MCF 10A (cell line): ENCODE data around the gene BCKDK. TPM values are rescaled to one million over a fixed set of nuclear protein-coding genes. Genes with fewer than 3 reads are reported as not detected.

Experiments used
- BruUV-seq: library from RNA; stranded (reverse); fragments of 400-500 nt; replicated peaks from 2 replicates; lab custom pipeline; 2021; lab: Mats Ljungman, UMichigan
- CTCF ChIA-PET: fragments of 300-600 bp; sonication (Branson Sonifier 250); formaldehyde crosslinking; extraction: SDS; loops from one replicate; lab custom pipeline; 2021; ENCODE audit warnings: antibody characterized with exemption, inconsistent platforms; lab: Yijun Ruan, JAX
- POLR2A ChIA-PET: fragments of 300-600, 350-650 bp; sonication (Branson Sonifier 250); formaldehyde crosslinking; extraction: SDS; loops from one replicate; lab custom pipeline; 2020; ENCODE audit warnings: antibody characterized with exemption, inconsistent platforms; lab: Yijun Ruan, JAX
- DNase-seq: peaks from one replicate; pipeline ENCODE4 v3.0.0-alpha.2; 2018; ENCODE audit not compliant: unreplicated experiment
- H3K27ac Mint-ChIP-seq: one replicate; pipeline ENCODE4 v1.8.0; 2022; ENCODE audit warnings: mild to moderate bottlenecking, low read depth, mixed read lengths; ENCODE audit not compliant: unreplicated experiment
- H3K27me3 Mint-ChIP-seq: one replicate; pipeline ENCODE4 v1.8.0; 2022; ENCODE audit warnings: mixed read lengths; ENCODE audit not compliant: insufficient read depth, unreplicated experiment
- H3K36me3 Mint-ChIP-seq: one replicate; pipeline ENCODE4 v1.8.0; 2022; ENCODE audit warnings: mild to moderate bottlenecking, moderate library complexity, mixed read lengths; ENCODE audit not compliant: insufficient read depth, unreplicated experiment
- H3K4me1 Mint-ChIP-seq: one replicate; pipeline ENCODE4 v1.8.0; 2022; ENCODE audit warnings: mixed read lengths; ENCODE audit not compliant: insufficient read depth, unreplicated experiment
- H3K4me3 Mint-ChIP-seq: one replicate; pipeline ENCODE4 v1.8.0; 2022; ENCODE audit warnings: mild to moderate bottlenecking, moderate library complexity, mixed read lengths; ENCODE audit not compliant: unreplicated experiment
- H3K9me3 Mint-ChIP-seq: one replicate; pipeline ENCODE4 v1.8.0; 2022; ENCODE audit warnings: mixed read lengths; ENCODE audit not compliant: unreplicated experiment
- CTCF ChIP-seq: fragments of 200-600 bp; IDR thresholded peaks from one replicate; pipeline ENCODE4 v1.8.0; 2022; ENCODE audit warnings: antibody characterized with exemption, mild to moderate bottlenecking; ENCODE audit not compliant: unreplicated experiment
- intact Hi-C: fragments of 100-400 bp; cut with micrococcal nuclease; formaldehyde crosslinking; loops from 2 replicates; pipeline ENCODE4 v1.14.1; 2022
- total RNA-seq: library from RNA; stranded (reverse); gene quantifications from 2 replicates; pipeline ENCODE4 v1.2.3, GENCODE V29; 2022

Gene BCKDK
- total RNA-seq, 1 experiment from 2014 or later, result 41.0 TPM

GRCh38 chr16:31107465-31107867, 720 bp upstream of the BCKDK start:
- peak overlapping the region; percentile 73 for H3K4me3 Mint-ChIP-seq
- intact Hi-C loops, result no loop called here
- BruUV-seq, result no TSS peak

GRCh38 chr16:31108794-31109558, 790 bp downstream of the BCKDK start:
- peaks cover 38% of the 10 kb centered on the region for H3K36me3 Mint-ChIP-seq

More at GRCh38 chr16:31107465-31107867, 720 bp upstream of the BCKDK start:
- no peak overlapping the region for H3K27ac Mint-ChIP-seq
- peaks cover 20% of the 10 kb centered on the region for H3K4me1 Mint-ChIP-seq
- CTCF ChIA-PET, result interaction anchor here (0.6 to 0.9 kb wide), 3 partner anchors 9 to 35 kb away, joined by 3 to 5 read pairs (median 3); no protein-coding TSS in a partner anchor
- H3K36me3 Mint-ChIP-seq, result peaks cover 32% of the 10 kb centered on the region
- POLR2A ChIA-PET, result interaction anchor here (0.6 to 1.9 kb wide), 4 partner anchors 10 to 769 kb away, joined by 3 to 10 read pairs (median 5); partner anchors contain the start of genes KAT8 and PRSS8
- no peaks in the 10 kb centered on the region for H3K27me3 Mint-ChIP-seq
- no peaks in the 10 kb centered on the region for H3K9me3 Mint-ChIP-seq
- no peak for TF ChIP-seq CTCF
- no peak for DNase-seq

GRCh38 chr16:31109622-31110021, 1.4 kb downstream of the BCKDK start:
- H3K9me3 Mint-ChIP-seq, result no peaks in the 10 kb centered on the region
- POLR2A ChIA-PET, result interaction anchor here (0.5 to 1.9 kb wide), 2 partner anchors 33 to 146 kb away, joined by 3 to 4 read pairs; no protein-coding TSS in a partner anchor
- H3K4me1 Mint-ChIP-seq, result peaks cover 25% of the 10 kb centered on the region
- peaks cover 38% of the 10 kb centered on the region for H3K36me3 Mint-ChIP-seq
- peak overlapping the region; percentile 31 for H3K27ac Mint-ChIP-seq
- DNase-seq, result no peak
- no TSS peak for BruUV-seq
- no peaks in the 10 kb centered on the region for H3K27me3 Mint-ChIP-seq
- CTCF ChIA-PET, result interaction anchor here (0.6 to 1.0 kb wide), 2 partner anchors 10 to 75 kb away, joined by 3 read pairs; no protein-coding TSS in a partner anchor
- peak overlapping the region; percentile 73 for H3K4me3 Mint-ChIP-seq
- intact Hi-C loops, result no loop called here
- no peak for TF ChIP-seq CTCF

More at GRCh38 chr16:31108794-31109558, 790 bp downstream of the BCKDK start:
- no peak for DNase-seq
- TSS peak; percentile 28 for BruUV-seq
- no peak overlapping the region for H3K27ac Mint-ChIP-seq
- no peaks in the 10 kb centered on the region for H3K9me3 Mint-ChIP-seq
- H3K27me3 Mint-ChIP-seq, result no peaks in the 10 kb centered on the region
- ChIA-PET CTCF (interaction anchor here (0.6 kb wide), 1 partner anchor 349 kb away, joined by 4 read pairs; no protein-coding TSS in a partner anchor), POLR2A (interaction anchor here (0.5 to 1.9 kb wide), 5 partner anchors 9 to 147 kb away, joined by 3 to 10 read pairs (median 4); partner anchors contain the start of genes KAT8 and PRSS8)
- intact Hi-C loops, result no loop called here
- peaks cover 25% of the 10 kb centered on the region for H3K4me1 Mint-ChIP-seq
- no peak for TF ChIP-seq CTCF
- H3K4me3 Mint-ChIP-seq, result peak overlapping the region; percentile 73
